Activated naive CD4-positive, alpha-beta T cell treated with anti-CD3 and anti-CD28 coated beads, Interleukin-2, amount 10 ng/mL, durations not matched to agents 7 days and 5 days (primary cell): Measurements from ENCODE around the gene KCNK16.

Experiments
- CTCF ChIA-PET: fragments of 350-600 bp; sonication (Branson Sonifier 250); formaldehyde crosslinking; loops from one replicate; lab custom pipeline; 2021; ENCODE audit warnings: antibody characterized with exemption; lab: Charles Lee
- DNase-seq: peaks from one replicate; pipeline ENCODE4 v3.0.0-alpha.2; 2020
- H3K27ac Mint-ChIP-seq: one replicate; pipeline ENCODE4 v1.8.0; 2021; ENCODE audit warnings: mild to moderate bottlenecking, moderate library complexity, mixed read lengths
- H3K27me3 Mint-ChIP-seq: one replicate; pipeline ENCODE4 v1.8.0; 2021; ENCODE audit warnings: mild to moderate bottlenecking, mixed read lengths
- H3K36me3 Mint-ChIP-seq: one replicate; pipeline ENCODE4 v1.8.0; 2021; ENCODE audit warnings: mixed read lengths
- H3K4me1 Mint-ChIP-seq: one replicate; pipeline ENCODE4 v1.8.0; 2021; ENCODE audit warnings: mixed read lengths
- H3K4me3 Mint-ChIP-seq: one replicate; pipeline ENCODE4 v1.8.0; 2021; ENCODE audit warnings: mild to moderate bottlenecking, moderate library complexity, mixed read lengths
- H3K9me3 Mint-ChIP-seq: one replicate; pipeline ENCODE4 v1.8.0; 2021; ENCODE audit warnings: mixed read lengths

Gene KCNK16

GRCh38 chr6:39312912-39313525, 9.5 kb downstream of the KCNK16 start:
- Mint-ChIP-seq H3K9me3 (no peaks in the 10 kb centered on the region), H3K4me3 (no peak overlapping the region), H3K36me3 (no peaks in the 10 kb centered on the region), H3K4me1 (peaks cover 8% of the 10 kb centered on the region), H3K27ac (no peak overlapping the region), H3K27me3 (peaks cover 88% of the 10 kb centered on the region)
- CTCF ChIA-PET = interaction anchor here (1.7 to 17.8 kb wide), 3 partner anchors 10 to 441 kb away, joined by 4 to 410 read pairs (median 7); no protein-coding TSS in a partner anchor
- no peak for DNase-seq

- CTCF ChIA-PET = interaction anchor here (0.6 to 17.8 kb wide), 25 partner anchors 11 to 439 kb away, joined by 3 to 410 read pairs (median 4); no protein-coding TSS in a partner anchor
- peaks cover 8% of the 10 kb centered on the region for H3K4me1 Mint-ChIP-seq
- H3K27ac Mint-ChIP-seq = no peak overlapping the region
- no peaks in the 10 kb centered on the region for H3K36me3 Mint-ChIP-seq
- DNase-seq = no peak
- H3K9me3 Mint-ChIP-seq = no peaks in the 10 kb centered on the region
- H3K4me3 Mint-ChIP-seq = no peak overlapping the region
- peaks cover 63% of the 10 kb centered on the region for H3K27me3 Mint-ChIP-seq
Measured at GRCh38 chr6:39310542-39310941, 12.0 kb downstream of the KCNK16 start.

GRCh38 chr6:39309942-39310531, 12.5 kb downstream of the KCNK16 start:
- Mint-ChIP-seq H3K27me3 (peaks cover 58% of the 10 kb centered on the region), H3K27ac (no peak overlapping the region), H3K4me1 (peaks cover 8% of the 10 kb centered on the region), H3K36me3 (no peaks in the 10 kb centered on the region), H3K4me3 (no peak overlapping the region), H3K9me3 (no peaks in the 10 kb centered on the region)
- peak; percentile 75 for DNase-seq
- CTCF ChIA-PET = interaction anchor here (0.7 to 17.8 kb wide), 30 partner anchors 11 to 438 kb away, joined by 3 to 410 read pairs (median 4); no protein-coding TSS in a partner anchor

GRCh38 chr6:39307462-39307861, 15.0 kb downstream of the KCNK16 start:
- H3K9me3 Mint-ChIP-seq = no peaks in the 10 kb centered on the region
- CTCF ChIA-PET = interaction anchor here (0.7 to 17.8 kb wide), 8 partner anchors 26 to 435 kb away, joined by 3 to 410 read pairs (median 5); no protein-coding TSS in a partner anchor
- no peak overlapping the region for H3K4me3 Mint-ChIP-seq

GRCh38 chr6:39304951-39305350, 17.6 kb downstream of the KCNK16 start:
- DNase-seq = no peak
- H3K4me1 Mint-ChIP-seq = peaks cover 6% of the 10 kb centered on the region
- peaks cover 9% of the 10 kb centered on the region for H3K27me3 Mint-ChIP-seq
- H3K4me3 Mint-ChIP-seq = no peak overlapping the region
- CTCF ChIA-PET = interaction anchor here (0.7 to 17.8 kb wide), 8 partner anchors 122 to 307 kb away, joined by 3 to 410 read pairs (median 4); no protein-coding TSS in a partner anchor
- H3K9me3 Mint-ChIP-seq = no peaks in the 10 kb centered on the region
- H3K36me3 Mint-ChIP-seq = no peaks in the 10 kb centered on the region
- no peak overlapping the region for H3K27ac Mint-ChIP-seq

More at GRCh38 chr6:39307462-39307861, 15.0 kb downstream of the KCNK16 start:
- no peak overlapping the region for H3K27ac Mint-ChIP-seq
- peaks cover 6% of the 10 kb centered on the region for H3K4me1 Mint-ChIP-seq
- DNase-seq = no peak
- peaks cover 32% of the 10 kb centered on the region for H3K27me3 Mint-ChIP-seq
- H3K36me3 Mint-ChIP-seq = no peaks in the 10 kb centered on the region

- Mint-ChIP-seq H3K9me3 (no peaks in the 10 kb centered on the region), H3K27me3 (peaks cover 1% of the 10 kb centered on the region), H3K4me1 (peaks cover 6% of the 10 kb centered on the region), H3K36me3 (no peaks in the 10 kb centered on the region), H3K27ac (no peak overlapping the region), H3K4me3 (no peak overlapping the region)
- no peak for DNase-seq
- CTCF ChIA-PET = interaction anchor here (0.9 to 17.8 kb wide), 30 partner anchors 9 to 458 kb away, joined by 3 to 410 read pairs (median 5); partner anchors contain the start of gene KCNK5
Measured at GRCh38 chr6:39303425-39304153, 18.9 kb downstream of the KCNK16 start.

GRCh38 chr6:39302669-39303424, 19.7 kb downstream of the KCNK16 start:
- Mint-ChIP-seq H3K4me3 (peak overlapping the region; percentile 42), H3K9me3 (no peaks in the 10 kb centered on the region), H3K27me3 (no peaks in the 10 kb centered on the region), H3K27ac (peak overlapping the region; percentile 21), H3K36me3 (no peaks in the 10 kb centered on the region), H3K4me1 (peaks cover 6% of the 10 kb centered on the region)
- CTCF ChIA-PET = interaction anchor here (0.7 to 17.8 kb wide), 36 partner anchors 10 to 457 kb away, joined by 3 to 410 read pairs (median 4); partner anchors contain the start of gene KCNK5
- DNase-seq = peak; percentile 94

GRCh38 chr6:39302011-39302410, 20.5 kb downstream of the KCNK16 start:
- H3K27ac Mint-ChIP-seq = peak overlapping the region; percentile 37
- H3K4me1 Mint-ChIP-seq = peaks cover 6% of the 10 kb centered on the region
- CTCF ChIA-PET = interaction anchor here (0.9 to 17.8 kb wide), 15 partner anchors 71 to 429 kb away, joined by 3 to 410 read pairs (median 5); partner anchors contain the start of gene KCNK5
- no peak overlapping the region for H3K4me3 Mint-ChIP-seq
- H3K27me3 Mint-ChIP-seq = no peaks in the 10 kb centered on the region
- H3K9me3 Mint-ChIP-seq = no peaks in the 10 kb centered on the region
- H3K36me3 Mint-ChIP-seq = no peaks in the 10 kb centered on the region
- DNase-seq = no peak

- H3K27ac Mint-ChIP-seq = no peak overlapping the region
- no peaks in the 10 kb centered on the region for H3K9me3 Mint-ChIP-seq
- CTCF ChIA-PET = interaction anchor here (0.8 to 17.8 kb wide), 7 partner anchors 57 to 305 kb away, joined by 3 to 410 read pairs (median 17); partner anchors contain the start of gene KCNK5
- DNase-seq = no peak
- H3K36me3 Mint-ChIP-seq = no peaks in the 10 kb centered on the region
- H3K4me3 Mint-ChIP-seq = no peak overlapping the region
- H3K27me3 Mint-ChIP-seq = no peaks in the 10 kb centered on the region
- H3K4me1 Mint-ChIP-seq = peaks cover 6% of the 10 kb centered on the region
Measured at GRCh38 chr6:39301606-39302005, 20.9 kb downstream of the KCNK16 start.

- no peak overlapping the region for H3K27ac Mint-ChIP-seq
- CTCF ChIA-PET = interaction anchor here (0.8 to 17.8 kb wide), 6 partner anchors 10 to 304 kb away, joined by 3 to 410 read pairs (median 12); no protein-coding TSS in a partner anchor
- H3K36me3 Mint-ChIP-seq = no peaks in the 10 kb centered on the region
- no peaks in the 10 kb centered on the region for H3K9me3 Mint-ChIP-seq
- H3K4me3 Mint-ChIP-seq = no peak overlapping the region
- peaks cover 6% of the 10 kb centered on the region for H3K4me1 Mint-ChIP-seq
- no peak for DNase-seq
- no peaks in the 10 kb centered on the region for H3K27me3 Mint-ChIP-seq
Measured at GRCh38 chr6:39300739-39301138, 21.8 kb downstream of the KCNK16 start.

GRCh38 chr6:39298061-39298460, 24.4 kb downstream of the KCNK16 start:
- H3K27me3 Mint-ChIP-seq = no peaks in the 10 kb centered on the region
- DNase-seq = no peak
- no peaks in the 10 kb centered on the region for H3K9me3 Mint-ChIP-seq
- no peak overlapping the region for H3K27ac Mint-ChIP-seq
- H3K4me3 Mint-ChIP-seq = no peak overlapping the region
- no peaks in the 10 kb centered on the region for H3K36me3 Mint-ChIP-seq
- CTCF ChIA-PET = interaction anchor here (17.8 kb wide), 1 partner anchor 130 kb away, joined by 410 read pairs; no protein-coding TSS in a partner anchor
- peaks cover 5% of the 10 kb centered on the region for H3K4me1 Mint-ChIP-seq

GRCh38 chr6:39296745-39297640, 25.5 kb downstream of the KCNK16 start:
- CTCF ChIA-PET = interaction anchor here (0.8 kb wide), 1 partner anchor 13 kb away, joined by 3 read pairs; no protein-coding TSS in a partner anchor
- no peaks in the 10 kb centered on the region for H3K9me3 Mint-ChIP-seq
- no peaks in the 10 kb centered on the region for H3K36me3 Mint-ChIP-seq
- no peak overlapping the region for H3K4me3 Mint-ChIP-seq
- peaks cover 5% of the 10 kb centered on the region for H3K27me3 Mint-ChIP-seq
- DNase-seq = no peak
- H3K27ac Mint-ChIP-seq = no peak overlapping the region
- H3K4me1 Mint-ChIP-seq = no peaks in the 10 kb centered on the region
